ENCODE results near the gene AP3S2. TPM values are rescaled to one million over a fixed set of nuclear protein-coding genes. Genes with fewer than 3 reads are reported as not detected.
"Not testable (repeated sequence)": the region's sequence is repeated elsewhere in the genome, so short reads cannot be mapped to it uniquely, and the experiment has no call there.

The AP3S2 gene
- total RNA-seq, 1 experiment from 2014 or later: 53.0 TPM

- no peak for DNase-seq (ENCODE audit: extremely low read depth, low read depth)
Observed at GRCh38 chr15:89836267-89837133, 57.3 kb downstream of the AP3S2 start.

- DNase-seq (ENCODE audit: extremely low read depth, low read depth): no peak
Observed at GRCh38 chr15:89835176-89835564, 58.6 kb downstream of the AP3S2 start.

- not testable (repeated sequence) for DNase-seq (ENCODE audit: extremely low read depth, low read depth)
Observed at GRCh38 chr15:89834465-89835175, 59.2 kb downstream of the AP3S2 start.

- DNase-seq (ENCODE audit: extremely low read depth, low read depth): no peak
Observed at GRCh38 chr15:89833966-89834365, 59.8 kb downstream of the AP3S2 start.

- no peak for DNase-seq (ENCODE audit: extremely low read depth, low read depth)
Observed at GRCh38 chr15:89830639-89831038, 63.2 kb downstream of the AP3S2 start.

GRCh38 chr15:89829616-89830440 is 64.0 kb downstream of the AP3S2 start:
- no peak for DNase-seq (ENCODE audit: extremely low read depth, low read depth)

- no peak for DNase-seq (ENCODE audit: extremely low read depth, low read depth)
Observed at GRCh38 chr15:89829161-89829560, 64.6 kb downstream of the AP3S2 start.

GRCh38 chr15:89828281-89829145 is 65.3 kb downstream of the AP3S2 start:
- DNase-seq (ENCODE audit: extremely low read depth, low read depth): no peak

- DNase-seq (ENCODE audit: extremely low read depth, low read depth): no peak
Observed at GRCh38 chr15:89827829-89828228, 66.0 kb downstream of the AP3S2 start.

GRCh38 chr15:89826671-89827655 is 66.8 kb downstream of the AP3S2 start:
- DNase-seq (ENCODE audit: extremely low read depth, low read depth): no peak

GRCh38 chr15:89825271-89825940 is 68.4 kb downstream of the AP3S2 start:
- no peak for DNase-seq (ENCODE audit: extremely low read depth, low read depth)

- DNase-seq (ENCODE audit: extremely low read depth, low read depth): no peak
Observed at GRCh38 chr15:89824607-89824867, 69.3 kb downstream of the AP3S2 start.

GRCh38 chr15:89823836-89824606 is 69.8 kb downstream of the AP3S2 start:
- DNase-seq (ENCODE audit: extremely low read depth, low read depth): no peak

- DNase-seq (ENCODE audit: extremely low read depth, low read depth): no peak
Observed at GRCh38 chr15:89822951-89823711, 70.7 kb downstream of the AP3S2 start.

- DNase-seq (ENCODE audit: extremely low read depth, low read depth): no peak
Observed at GRCh38 chr15:89822611-89822950, 71.2 kb downstream of the AP3S2 start.

- DNase-seq (ENCODE audit: extremely low read depth, low read depth): no peak
Observed at GRCh38 chr15:89822026-89822425, 71.8 kb downstream of the AP3S2 start.
